Prostate gland (tissue), 2 donors: ENCODE results near the gene RASL10B. TPM values are rescaled to one million over a fixed set of nuclear protein-coding genes. Genes with fewer than 3 reads are reported as not detected.
"Not testable (repeated sequence)": the region's sequence is repeated elsewhere in the genome, so short reads cannot be mapped to it uniquely, and the experiment has no call there.

Experiments used
- DNase-seq: peaks from one replicate; pipeline ENCODE4 v3.0.0-alpha.2; 2019; ENCODE audit warnings: low spot score
- H3K27ac ChIP-seq, 2 donors: fragments of 200-600 bp; sonication (generic); 2 replicates each; pipeline ENCODE4 v1.5.1; 2017 to 2019
- H3K27me3 ChIP-seq: fragments of 200-600 bp; sonication (generic); replicated peaks from 2 replicates; pipeline ENCODE4 v1.5.1; 2019; ENCODE audit not compliant: insufficient read depth
- H3K36me3 ChIP-seq, 2 donors: fragments of 200-600 bp; sonication (generic); 1 replicate in 1 of 2; 2 replicates in 1 of 2; pipeline versions ENCODE4 v1.5.1 to v1.8.1; 2017 to 2019
- H3K4me1 ChIP-seq: fragments of 200-600 bp; sonication (generic); replicated peaks from 2 replicates; pipeline ENCODE4 v1.5.1; 2019
- H3K4me3 ChIP-seq, 2 donors: fragments of 200-600 bp; sonication (generic); 2 replicates each; pipeline ENCODE4 v1.5.1; 2017 to 2019
- H3K9me3 ChIP-seq: fragments of 200-600 bp; sonication (generic); 2 replicates; pipeline ENCODE4 v1.5.1; 2017
- CTCF ChIP-seq, 4 experiments: fragments of 200-600 bp in 2 of 4; fragments of 450-650 bp in 2 of 4; sonication (generic) in 2 of 4; IDR thresholded peaks; 1 replicate in 3 of 4; 2 replicates in 1 of 4; pipeline ENCODE4 v1.5.1; 2016 to 2019; ENCODE audit warnings: antibody characterized with exemption in 4 of 4, mild to moderate bottlenecking in 2 of 4, moderate library complexity in 2 of 4
- POLR2A ChIP-seq: fragments of 450-650 bp; IDR thresholded peaks from one replicate; pipeline ENCODE4 v1.6.1; 2016; ENCODE audit warnings: antibody characterized with exemption, mild to moderate bottlenecking
- POLR2AphosphoS5 ChIP-seq: sonication (generic); formaldehyde crosslinking; IDR thresholded peaks from one replicate; pipeline ENCODE4 v1.6.1; 2017; ENCODE audit warnings: antibody characterized with exemption
- WGBS: methylation state at CpG from one replicate; pipeline ENCODE4 v1.1.5; 2018; 5-methylcytosine and 5-hydroxymethylcytosine counted together
- intact Hi-C: fragments of 100-400 bp; cut with DNase I; formaldehyde crosslinking; loops from one replicate; pipeline ENCODE4 v1.14.2; 2022
- total RNA-seq, 2 donors: library from RNA; depleted of rRNA; stranded (reverse); fragments of >200 nt; gene quantifications; one replicate each; pipeline ENCODE4 v1.1.0, GENCODE V29; 2016

The RASL10B gene
- total RNA-seq, 2 donors from 2014 or later: 5.4 to 7.2 TPM

DNA sequence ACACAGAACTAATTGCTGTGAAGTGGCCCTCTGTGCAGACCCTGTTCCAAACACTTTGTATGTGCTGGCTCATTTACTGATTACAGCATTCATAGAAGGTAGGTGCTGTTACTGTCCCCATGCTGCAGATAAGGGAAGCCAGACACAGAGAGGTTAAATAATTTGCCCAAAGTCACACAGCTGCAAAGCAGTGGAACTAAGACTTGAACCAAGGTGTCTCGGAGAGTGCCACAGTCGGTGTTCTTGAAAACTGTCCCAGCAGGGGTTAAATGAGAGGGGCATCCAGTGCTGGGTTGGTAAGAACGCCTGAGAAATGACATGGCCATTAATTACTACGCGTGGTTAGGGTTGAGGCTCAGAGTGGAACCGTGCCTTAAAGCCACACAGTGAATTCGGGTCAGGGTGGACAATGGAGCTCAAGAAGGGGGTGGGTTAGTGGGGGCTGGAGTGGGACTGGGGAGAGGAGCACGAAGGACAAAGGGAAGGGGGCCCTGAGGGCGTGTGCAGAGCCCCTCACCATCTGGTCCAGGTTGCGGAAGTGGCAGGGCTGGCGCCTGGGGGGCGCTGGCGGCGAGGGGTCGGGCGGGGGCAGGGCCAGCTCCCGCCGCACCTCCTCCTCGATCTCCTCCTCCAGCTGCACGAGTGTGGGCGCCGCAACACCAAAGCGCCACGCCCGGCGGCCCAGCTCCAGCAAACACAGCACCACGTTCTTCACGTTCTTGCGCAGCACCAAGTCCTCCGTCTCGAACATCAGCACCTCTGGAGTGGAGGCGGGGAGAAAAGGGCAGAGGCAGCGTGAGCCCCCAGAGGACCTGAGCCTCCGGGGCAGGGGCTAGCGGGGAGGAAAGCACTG lies 18.3 kb downstream of the RASL10B start:
- Histone ChIP-seq H3K4me1 (no peaks in the 10 kb centered on the region), H3K4me3 (no peak overlapping the region), H3K36me3 (no peaks in the 10 kb centered on the region), H3K27ac (no peak overlapping the region), H3K9me3 (no peaks in the 10 kb centered on the region), H3K27me3 (peaks cover 4% of the 10 kb centered on the region)
- intact Hi-C loops: no loop called here
- WGBS: 6% methylated on average over 34 of the region's 35 CpGs
- TF ChIP-seq CTCF (IDR thresholded peaks at IDR 0.05) (no peak), POLR2A (no peak), POLR2AphosphoS5 (no peak)
- no peak for DNase-seq

DNA sequence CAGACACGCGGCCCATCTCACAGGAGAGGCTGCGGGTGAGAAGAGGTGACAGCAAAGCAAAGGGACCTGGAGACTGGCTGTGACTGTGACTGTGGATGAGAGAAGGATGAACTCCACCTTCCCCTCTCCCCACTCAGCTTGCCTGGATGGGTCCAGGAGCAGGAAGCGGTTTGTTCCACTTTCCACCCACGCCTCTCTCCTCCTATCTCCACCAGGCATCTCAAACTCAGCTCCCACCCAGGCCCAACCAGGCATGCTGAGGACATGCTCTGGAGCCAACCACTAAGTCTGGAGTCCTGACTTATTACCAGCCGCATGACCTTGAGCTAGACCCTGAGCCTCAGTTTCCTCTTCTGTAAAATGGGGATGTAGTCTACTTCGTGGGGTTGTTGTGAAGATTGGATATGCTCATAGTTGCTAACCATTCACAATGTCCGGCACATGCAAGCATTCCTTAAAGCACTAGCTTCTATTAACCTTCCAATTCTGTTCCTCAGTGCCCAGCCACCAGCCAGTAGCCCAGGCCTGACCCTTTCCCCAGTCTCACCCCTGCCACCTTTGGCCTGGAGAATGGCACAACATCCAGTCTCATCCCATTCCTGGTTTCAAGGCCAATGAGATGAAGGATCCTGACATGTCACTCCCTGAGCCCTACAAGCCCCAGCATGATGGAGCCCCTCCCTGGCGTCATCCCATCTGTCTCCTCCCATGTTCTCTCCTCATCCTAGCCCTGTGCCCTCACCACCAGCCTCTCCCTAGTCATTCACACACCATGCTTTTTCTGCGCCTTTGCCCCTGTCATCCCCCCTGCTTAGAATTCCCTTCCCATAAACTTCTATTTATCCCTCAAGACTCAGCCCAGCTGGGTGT lies 19.3 kb downstream of the RASL10B start:
- no peak overlapping the region for H3K4me3 ChIP-seq
- peaks cover 4% of the 10 kb centered on the region for H3K27me3 ChIP-seq
- no peak for DNase-seq
- no peak for TF ChIP-seq CTCF (IDR thresholded peaks at IDR 0.05)
- TF ChIP-seq POLR2AphosphoS5: no peak
- TF ChIP-seq POLR2A: no peak
- H3K9me3 ChIP-seq: no peaks in the 10 kb centered on the region
- 67% methylated on average over 10 of the region's 10 CpGs for WGBS
- no peaks in the 10 kb centered on the region for H3K36me3 ChIP-seq
- H3K27ac ChIP-seq: no peak overlapping the region
- H3K4me1 ChIP-seq: no peaks in the 10 kb centered on the region
- intact Hi-C loops: no loop called here

DNA sequence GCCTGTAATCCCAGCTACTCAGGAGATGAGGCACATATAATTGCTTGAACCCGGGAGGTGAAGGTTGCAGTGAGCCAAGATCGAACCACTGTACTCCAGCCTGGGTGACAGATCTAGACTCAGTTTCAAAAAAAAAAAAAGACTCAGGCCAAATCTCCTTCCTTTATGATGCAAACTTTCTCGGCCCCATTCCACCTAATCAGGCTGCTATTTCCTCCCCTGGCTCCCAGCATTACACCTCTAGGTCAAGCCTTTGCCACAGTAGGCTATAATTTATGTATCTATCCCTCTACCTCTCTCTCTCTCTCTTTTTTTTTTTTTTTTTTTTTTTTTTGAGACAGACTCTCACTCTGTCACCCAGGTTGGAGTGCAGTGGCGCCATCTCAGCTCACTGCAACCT lies 20.1 kb downstream of the RASL10B start:
- intact Hi-C loops, H3K4me1 ChIP-seq, H3K4me3 ChIP-seq, DNase-seq, H3K27me3 ChIP-seq, H3K27ac ChIP-seq, H3K9me3 ChIP-seq, H3K36me3 ChIP-seq: not testable (repeated sequence)
- WGBS: 87% methylated on average over 4 of the region's 4 CpGs

- no peak overlapping the region for H3K27ac ChIP-seq
- intact Hi-C loops: no loop called here
- DNase-seq: no peak
- H3K4me3 ChIP-seq: no peak overlapping the region
- H3K4me1 ChIP-seq: no peaks in the 10 kb centered on the region
- H3K9me3 ChIP-seq: no peaks in the 10 kb centered on the region
- H3K27me3 ChIP-seq: peaks cover 4% of the 10 kb centered on the region
- TF ChIP-seq POLR2A: no peak
- no peak for TF ChIP-seq CTCF (IDR thresholded peaks at IDR 0.05)
- TF ChIP-seq POLR2AphosphoS5: no peak
- WGBS: 48% methylated on average over 16 of the region's 16 CpGs
- no peaks in the 10 kb centered on the region for H3K36me3 ChIP-seq
Observed at GRCh38 chr17:35752471-35752870, 21.0 kb downstream of the RASL10B start.

DNA sequence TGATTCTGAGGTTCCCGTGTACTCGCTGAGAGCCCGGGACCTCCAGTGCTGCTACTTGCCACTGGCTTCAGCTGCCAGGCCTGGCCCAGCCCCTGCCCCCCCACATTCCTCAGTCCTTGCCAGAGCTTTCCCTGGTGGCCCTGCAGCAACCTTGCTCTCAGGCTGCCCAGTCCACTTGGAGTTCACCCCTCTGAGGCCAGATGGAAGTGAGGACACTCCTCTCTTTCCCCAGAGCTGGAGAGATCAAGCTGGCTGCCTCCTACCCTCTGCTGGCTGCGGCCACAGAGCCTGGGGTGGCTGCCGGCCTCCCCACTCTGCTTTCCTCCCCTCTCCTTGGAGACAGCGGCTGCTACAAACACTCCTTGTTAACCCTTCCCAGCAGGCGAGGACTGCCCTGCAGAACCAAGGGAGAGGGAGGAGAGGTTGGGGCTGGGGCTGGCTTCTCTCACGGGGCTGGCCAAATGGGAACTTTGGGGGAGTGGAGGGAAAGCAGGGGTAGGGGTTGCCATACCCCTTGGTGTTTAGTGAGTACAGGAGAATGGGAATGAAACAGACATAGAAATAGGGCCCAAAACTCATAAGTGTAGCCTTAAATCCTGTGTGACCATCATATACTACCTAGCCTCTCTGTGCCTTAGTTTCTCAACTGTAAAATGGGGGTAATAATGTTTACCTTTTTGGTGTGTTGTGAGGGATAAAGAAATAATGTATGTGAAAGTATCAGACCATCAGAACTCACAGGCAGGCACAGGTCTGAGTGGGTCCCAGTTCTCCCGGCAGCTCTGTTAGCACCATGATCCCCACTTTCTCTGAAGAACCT lies 21.7 kb downstream of the RASL10B start, which contains the start of gene GAS2L2:
Gene GAS2L2, minus strand, starts transcription at position 295 of the 820 bp plus-strand sequence. CDS start 389 bp downstream, outside the sequence.
- intact Hi-C loops: no loop called here
- peaks cover 4% of the 10 kb centered on the region for H3K27me3 ChIP-seq
- TF ChIP-seq POLR2A (no peak), POLR2AphosphoS5 (no peak), CTCF (IDR thresholded peaks at IDR 0.05) (no peak)
- H3K9me3 ChIP-seq: no peaks in the 10 kb centered on the region
- 34% methylated on average over 9 of the region's 9 CpGs for WGBS
- H3K27ac ChIP-seq: no peak within 1 kb of the TSS
- no peak for DNase-seq
- no peaks in the 10 kb centered on the region for H3K4me1 ChIP-seq
- H3K36me3 ChIP-seq: no peaks in the 10 kb centered on the region
- no peak within 1 kb of the TSS for H3K4me3 ChIP-seq
